ENCODE results near the gene SLIT3.

SLIT3 gene

GRCh38 chr5:169300468-169301385 lies at the start of gene SLIT3:
Gene SLIT3 (minus strand): TSS chr5:169301139. CDS start chr5:169300709, 430 bp downstream.
- TF ChIP-seq, protein P1, sequence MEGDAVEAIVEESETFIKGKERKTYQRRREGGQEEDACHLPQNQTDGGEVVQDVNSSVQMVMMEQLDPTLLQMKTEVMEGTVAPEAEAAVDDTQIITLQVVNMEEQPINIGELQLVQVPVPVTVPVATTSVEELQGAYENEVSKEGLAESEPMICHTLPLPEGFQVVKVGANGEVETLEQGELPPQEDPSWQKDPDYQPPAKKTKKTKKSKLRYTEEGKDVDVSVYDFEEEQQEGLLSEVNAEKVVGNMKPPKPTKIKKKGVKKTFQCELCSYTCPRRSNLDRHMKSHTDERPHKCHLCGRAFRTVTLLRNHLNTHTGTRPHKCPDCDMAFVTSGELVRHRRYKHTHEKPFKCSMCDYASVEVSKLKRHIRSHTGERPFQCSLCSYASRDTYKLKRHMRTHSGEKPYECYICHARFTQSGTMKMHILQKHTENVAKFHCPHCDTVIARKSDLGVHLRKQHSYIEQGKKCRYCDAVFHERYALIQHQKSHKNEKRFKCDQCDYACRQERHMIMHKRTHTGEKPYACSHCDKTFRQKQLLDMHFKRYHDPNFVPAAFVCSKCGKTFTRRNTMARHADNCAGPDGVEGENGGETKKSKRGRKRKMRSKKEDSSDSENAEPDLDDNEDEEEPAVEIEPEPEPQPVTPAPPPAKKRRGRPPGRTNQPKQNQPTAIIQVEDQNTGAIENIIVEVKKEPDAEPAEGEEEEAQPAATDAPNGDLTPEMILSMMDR (IDR thresholded peaks at IDR 0.05; ENCODE audit: low read depth, low read length), result no peak
- H3K4me3 ChIP-seq (ENCODE audit: low read depth, low read length), result no peak within 1 kb of the TSS

- no peak overlapping the region for H3K4me3 ChIP-seq (ENCODE audit: low read depth, low read length)
- TF ChIP-seq, protein P1 (IDR thresholded peaks at IDR 0.05; ENCODE audit: low read depth, low read length), result no peak
These were observed 49.1 kb upstream of the SLIT3 start for GRCh38 chr5:169350016-169350415.

DNA sequence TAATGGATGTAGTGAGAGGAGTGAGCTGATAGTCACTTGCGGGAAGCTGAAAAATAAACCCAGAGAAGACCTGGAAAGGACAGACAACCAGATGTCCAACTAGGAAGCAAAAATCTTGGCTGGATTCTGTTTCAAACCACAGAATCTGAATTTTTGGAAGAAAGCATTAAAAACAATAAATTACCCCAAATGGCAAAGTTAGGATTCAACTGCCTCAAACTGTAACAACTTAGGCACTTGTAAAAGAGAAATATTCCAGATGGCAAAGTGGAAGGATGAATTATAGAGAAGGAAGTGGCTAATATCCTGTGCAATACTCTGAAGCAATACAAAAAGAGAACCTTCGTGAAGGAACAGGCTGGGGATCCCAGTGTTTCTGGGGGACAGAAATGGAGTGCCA lies 46.8 kb upstream of the SLIT3 start:
- TF ChIP-seq, protein P1 (IDR thresholded peaks at IDR 0.05; ENCODE audit: low read depth, low read length), result no peak
- H3K4me3 ChIP-seq (ENCODE audit: low read depth, low read length), result no peak overlapping the region

GRCh38 chr5:169344629-169345028 lies 43.7 kb upstream of the SLIT3 start:
- TF ChIP-seq, protein P1 (IDR thresholded peaks at IDR 0.05; ENCODE audit: low read depth, low read length), result no peak
- no peak overlapping the region for H3K4me3 ChIP-seq (ENCODE audit: low read depth, low read length)

DNA sequence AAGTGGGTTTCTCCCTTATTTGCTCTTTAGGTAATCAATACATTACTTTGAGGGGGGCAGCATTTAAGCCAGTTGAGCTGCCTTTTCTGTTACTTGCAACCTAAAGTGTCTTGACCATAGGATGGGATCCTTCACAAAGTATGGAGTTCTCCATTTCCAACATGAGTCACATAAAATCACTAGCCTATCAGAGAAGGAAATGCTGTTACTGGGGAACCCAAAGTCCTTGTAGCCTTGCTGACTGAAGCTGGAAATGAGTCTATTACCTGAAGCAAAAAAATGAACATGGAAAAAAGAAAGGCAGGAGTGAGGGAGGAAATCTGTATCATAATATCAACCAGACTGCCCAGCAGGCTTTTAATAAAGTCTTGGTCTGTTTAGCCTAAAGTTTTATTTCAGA lies 42.8 kb upstream of the SLIT3 start:
- no peak overlapping the region for H3K4me3 ChIP-seq (ENCODE audit: low read depth, low read length)

GRCh38 chr5:169341556-169341955 lies 40.6 kb upstream of the SLIT3 start:
- H3K4me3 ChIP-seq (ENCODE audit: low read depth, low read length), result no peak overlapping the region
- TF ChIP-seq, protein P1 (IDR thresholded peaks at IDR 0.05; ENCODE audit: low read depth, low read length), result no peak

More for the DNA sequence above, 42.8 kb upstream of the SLIT3 start:
- TF ChIP-seq, protein P1 (IDR thresholded peaks at IDR 0.05; ENCODE audit: low read depth, low read length), result no peak

GRCh38 chr5:169339869-169340268 lies 38.9 kb upstream of the SLIT3 start:
- TF ChIP-seq, protein P1 (IDR thresholded peaks at IDR 0.05; ENCODE audit: low read depth, low read length), result no peak
- H3K4me3 ChIP-seq (ENCODE audit: low read depth, low read length), result no peak overlapping the region

Measured in WI38 (cell line).